Activated CD4-positive, alpha-beta memory T cell treated with anti-CD3 and anti-CD28 coated beads for 36 hours (primary cell): ENCODE data around the gene ISOC1. TPM values are rescaled to one million over a fixed set of nuclear protein-coding genes. Genes with fewer than 3 reads are reported as not detected.

ENCODE experiments used
- CTCF ChIA-PET: fragments of 350-600 bp; sonication (Branson Sonifier 250); formaldehyde crosslinking; loops from one replicate; lab custom pipeline; 2021; ENCODE audit warnings: antibody characterized with exemption, inconsistent platforms; lab: Charles Lee
- POLR2A ChIA-PET: fragments of 350-600 bp; sonication (Branson Sonifier 250); formaldehyde crosslinking; loops from one replicate; lab custom pipeline; 2021; ENCODE audit warnings: antibody characterized with exemption; lab: Charles Lee
- DNase-seq: peaks from one replicate; pipeline ENCODE4 v3.0.0-alpha.2; 2020
- H3K27ac Mint-ChIP-seq: one replicate; pipeline ENCODE4 v1.8.0; 2021; ENCODE audit warnings: mixed read lengths
- H3K27me3 Mint-ChIP-seq: one replicate; pipeline ENCODE4 v1.8.0; 2021; ENCODE audit warnings: mixed read lengths
- H3K36me3 Mint-ChIP-seq: one replicate; pipeline ENCODE4 v1.8.0; 2021; ENCODE audit warnings: mixed read lengths
- H3K4me1 Mint-ChIP-seq: one replicate; pipeline ENCODE4 v1.8.0; 2021; ENCODE audit warnings: low read depth, mixed read lengths
- H3K4me3 Mint-ChIP-seq: one replicate; pipeline ENCODE4 v1.8.0; 2021; ENCODE audit warnings: mild to moderate bottlenecking, mixed read lengths
- H3K9me3 Mint-ChIP-seq: one replicate; pipeline ENCODE4 v1.8.0; 2021; ENCODE audit warnings: mixed read lengths
- intact Hi-C: fragments of 100-400 bp; cut with micrococcal nuclease; formaldehyde crosslinking; loops from one replicate; pipeline ENCODE4 v1.15.1; 2023
- total RNA-seq, 2 experiments: library from RNA; stranded (reverse); gene quantifications; one replicate each; pipeline ENCODE4 v1.2.3, GENCODE V29; 2021

ISOC1 gene
- 10 to 100 TPM; 23.3 to 25.1 TPM for total RNA-seq

DNA sequence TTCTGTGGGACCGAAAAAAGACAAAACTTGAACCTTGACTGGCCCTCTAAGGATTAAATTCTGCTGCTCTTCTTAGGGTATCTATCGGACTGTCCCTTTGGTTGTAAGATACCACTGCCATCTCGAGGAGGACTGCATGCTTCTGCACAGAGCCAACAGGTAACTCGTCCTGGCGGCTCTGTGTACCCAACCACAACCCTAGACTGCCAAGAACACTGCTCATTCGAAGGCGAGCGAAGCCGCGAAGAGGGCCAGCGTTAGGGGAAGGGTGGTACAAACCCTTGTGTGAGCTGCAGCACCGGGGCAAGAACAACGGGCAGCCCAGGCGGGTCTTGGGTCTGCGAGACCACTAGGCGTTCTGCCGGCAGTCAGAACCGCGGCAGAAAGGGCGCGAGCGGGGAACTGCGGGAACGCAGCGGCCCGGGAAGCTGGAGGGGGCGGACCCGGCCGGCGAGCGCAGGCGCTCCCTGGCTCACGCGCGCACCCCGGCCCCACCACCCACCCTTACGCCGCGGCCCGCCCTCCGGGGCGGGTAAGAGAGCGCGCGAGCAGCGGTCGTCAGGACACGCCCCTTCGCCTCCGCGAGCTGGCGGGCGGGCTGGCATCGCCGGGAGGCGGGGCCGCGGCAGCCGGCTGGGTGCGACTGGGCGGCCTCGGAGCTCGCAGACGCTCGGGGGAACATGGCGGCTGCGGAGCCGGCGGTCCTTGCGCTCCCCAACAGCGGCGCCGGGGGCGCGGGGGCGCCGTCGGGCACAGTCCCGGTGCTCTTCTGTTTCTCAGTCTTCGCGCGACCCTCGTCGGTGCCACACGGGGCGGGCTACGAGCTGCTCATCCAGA, at the start of gene ISOC1:
ISOC1 (plus strand) TSS at position 663 of the 837 bp plus-strand sequence; CDS start at position 681, 18 bp downstream.
- CTCF ChIA-PET: interaction anchor here (0.8 to 3.3 kb wide), 6 partner anchors 12 to 674 kb away, joined by 3 to 16 read pairs (median 5); no protein-coding TSS in a partner anchor
- peak within 1 kb of the TSS; percentile 64 for H3K27ac Mint-ChIP-seq
- peaks cover 22% of the 10 kb centered on the region for H3K4me1 Mint-ChIP-seq
- POLR2A ChIA-PET: interaction anchor here (0.6 to 2.1 kb wide), 10 partner anchors 12 to 1012 kb away, joined by 3 to 8 read pairs (median 3); no protein-coding TSS in a partner anchor
- intact Hi-C loops: loop anchor here (1.0 to 2.0 kb wide), 5 partner anchors 20 to 1578 kb away; partner anchors contain the start of genes PRRC1 and SLC12A2
- DNase-seq: peak; percentile 94
- H3K36me3 Mint-ChIP-seq: no peaks in the 10 kb centered on the region
- peak within 1 kb of the TSS; percentile 82 for H3K4me3 Mint-ChIP-seq
- H3K9me3 Mint-ChIP-seq: no peaks in the 10 kb centered on the region
- peaks cover 7% of the 10 kb centered on the region for H3K27me3 Mint-ChIP-seq

DNA sequence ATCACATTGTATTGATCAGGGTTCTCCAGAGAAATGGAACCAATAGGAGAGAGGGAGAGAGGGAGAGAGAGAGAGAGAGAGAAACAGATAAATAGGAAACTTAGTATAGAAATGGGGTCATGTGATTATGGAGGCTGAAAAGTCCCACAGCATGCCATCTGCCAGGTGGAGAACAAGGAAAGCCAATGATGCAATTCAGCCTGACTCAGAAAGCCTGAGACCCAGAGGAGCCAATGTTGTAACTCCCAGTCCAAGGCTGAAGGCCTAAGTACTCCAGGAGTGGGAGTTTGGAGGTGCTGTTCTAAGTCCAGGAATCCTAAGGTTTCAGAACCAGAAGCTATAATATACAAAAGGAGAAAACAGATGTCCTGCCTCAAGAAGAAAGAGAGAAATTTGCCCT, 48.4 kb upstream of the ISOC1 start:
- Mint-ChIP-seq H3K27ac (no peak overlapping the region), H3K9me3 (peaks cover 14% of the 10 kb centered on the region), H3K4me3 (no peak overlapping the region), H3K27me3 (peaks cover under 1% of the 10 kb centered on the region), H3K36me3 (peaks cover 3% of the 10 kb centered on the region), H3K4me1 (no peaks in the 10 kb centered on the region)
- POLR2A ChIA-PET: no interaction called here
- DNase-seq: no peak
- intact Hi-C loops: no loop called here
- CTCF ChIA-PET: no interaction called here

GRCh38 chr5:129048509-129048908, 46.0 kb upstream of the ISOC1 start:
- H3K4me3 Mint-ChIP-seq: no peak overlapping the region
- intact Hi-C loops: no loop called here
- CTCF ChIA-PET: no interaction called here
- H3K36me3 Mint-ChIP-seq: peaks cover 3% of the 10 kb centered on the region
- no peak for DNase-seq
- H3K27me3 Mint-ChIP-seq: peaks cover 2% of the 10 kb centered on the region
- POLR2A ChIA-PET: no interaction called here
- H3K27ac Mint-ChIP-seq: no peak overlapping the region
- peaks cover 10% of the 10 kb centered on the region for H3K9me3 Mint-ChIP-seq
- H3K4me1 Mint-ChIP-seq: no peaks in the 10 kb centered on the region

- H3K4me3 Mint-ChIP-seq: no peak overlapping the region
- no peak overlapping the region for H3K27ac Mint-ChIP-seq
- ChIA-PET POLR2A (no interaction called here), CTCF (no interaction called here)
- peaks cover 6% of the 10 kb centered on the region for H3K9me3 Mint-ChIP-seq
- intact Hi-C loops: no loop called here
- H3K4me1 Mint-ChIP-seq: no peaks in the 10 kb centered on the region
- peaks cover 3% of the 10 kb centered on the region for H3K36me3 Mint-ChIP-seq
- peaks cover 2% of the 10 kb centered on the region for H3K27me3 Mint-ChIP-seq
- DNase-seq: no peak
Measured at GRCh38 chr5:129049126-129049799, 45.3 kb upstream of the ISOC1 start.

GRCh38 chr5:129051283-129051682, 43.3 kb upstream of the ISOC1 start:
- Mint-ChIP-seq H3K27me3 (peaks cover 7% of the 10 kb centered on the region), H3K4me1 (no peaks in the 10 kb centered on the region), H3K36me3 (no peaks in the 10 kb centered on the region), H3K27ac (no peak overlapping the region), H3K9me3 (no peaks in the 10 kb centered on the region), H3K4me3 (no peak overlapping the region)
- intact Hi-C loops: no loop called here
- ChIA-PET POLR2A (no interaction called here), CTCF (no interaction called here)
- no peak for DNase-seq

GRCh38 chr5:129053438-129053837, 41.1 kb upstream of the ISOC1 start:
- intact Hi-C loops: no loop called here
- no peak overlapping the region for H3K4me3 Mint-ChIP-seq
- ChIA-PET CTCF (no interaction called here), POLR2A (no interaction called here)
- H3K9me3 Mint-ChIP-seq: no peaks in the 10 kb centered on the region
- DNase-seq: no peak
- H3K27ac Mint-ChIP-seq: no peak overlapping the region
- H3K27me3 Mint-ChIP-seq: peaks cover 7% of the 10 kb centered on the region
- H3K36me3 Mint-ChIP-seq: no peaks in the 10 kb centered on the region
- H3K4me1 Mint-ChIP-seq: no peaks in the 10 kb centered on the region

- peaks cover 6% of the 10 kb centered on the region for H3K27me3 Mint-ChIP-seq
- intact Hi-C loops: no loop called here
Measured at GRCh38 chr5:129057329-129057728, 37.2 kb upstream of the ISOC1 start.

GRCh38 chr5:129061849-129062248, 32.7 kb upstream of the ISOC1 start:
- no peak for DNase-seq
- intact Hi-C loops: no loop called here
- no peaks in the 10 kb centered on the region for H3K4me1 Mint-ChIP-seq
- H3K4me3 Mint-ChIP-seq: no peak overlapping the region
- ChIA-PET CTCF (interaction anchor here (1.8 kb wide), 1 partner anchor 33 kb away, joined by 5 read pairs; the partner anchor contains the start of gene ISOC1), POLR2A (no interaction called here)
- no peak overlapping the region for H3K27ac Mint-ChIP-seq
- H3K9me3 Mint-ChIP-seq: no peaks in the 10 kb centered on the region
- H3K36me3 Mint-ChIP-seq: no peaks in the 10 kb centered on the region
- no peaks in the 10 kb centered on the region for H3K27me3 Mint-ChIP-seq

More at GRCh38 chr5:129057329-129057728, 37.2 kb upstream of the ISOC1 start:
- Mint-ChIP-seq H3K27ac (no peak overlapping the region), H3K4me3 (no peak overlapping the region), H3K4me1 (no peaks in the 10 kb centered on the region), H3K9me3 (no peaks in the 10 kb centered on the region), H3K36me3 (no peaks in the 10 kb centered on the region)
- DNase-seq: no peak
- ChIA-PET CTCF (interaction anchor here (1.1 kb wide), 1 partner anchor 11 kb away, joined by 3 read pairs; no protein-coding TSS in a partner anchor), POLR2A (no interaction called here)

GRCh38 chr5:129063483-129064113, 31.0 kb upstream of the ISOC1 start:
- intact Hi-C loops: no loop called here
- Mint-ChIP-seq H3K36me3 (no peaks in the 10 kb centered on the region), H3K9me3 (no peaks in the 10 kb centered on the region), H3K27me3 (peaks cover 2% of the 10 kb centered on the region), H3K27ac (no peak overlapping the region), H3K4me1 (no peaks in the 10 kb centered on the region), H3K4me3 (no peak overlapping the region)
- CTCF ChIA-PET: no interaction called here
- no peak for DNase-seq
- POLR2A ChIA-PET: no interaction called here

DNA sequence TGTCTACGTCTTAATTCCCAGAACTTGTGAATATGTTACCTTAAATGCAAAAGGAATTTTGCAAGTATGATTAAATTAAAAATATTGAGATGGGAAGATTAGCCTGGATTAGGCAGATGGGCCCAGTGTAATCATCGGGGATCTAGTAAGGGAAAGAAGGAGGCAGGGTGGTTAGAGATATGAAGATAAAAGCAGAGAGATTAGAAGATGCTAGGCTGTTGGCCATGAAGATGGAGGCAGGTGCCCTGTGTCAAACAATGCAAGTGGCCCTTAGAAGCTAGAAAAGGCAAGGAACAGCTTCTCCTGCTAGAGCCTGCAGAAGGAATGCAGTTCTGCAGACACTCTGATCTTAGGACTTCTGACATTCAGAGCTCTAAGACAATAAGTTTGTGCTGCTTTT, 28.8 kb upstream of the ISOC1 start:
- Mint-ChIP-seq H3K36me3 (no peaks in the 10 kb centered on the region), H3K9me3 (no peaks in the 10 kb centered on the region), H3K4me1 (no peaks in the 10 kb centered on the region), H3K27ac (no peak overlapping the region), H3K4me3 (no peak overlapping the region), H3K27me3 (peaks cover 2% of the 10 kb centered on the region)
- CTCF ChIA-PET: no interaction called here
- intact Hi-C loops: no loop called here
- POLR2A ChIA-PET: no interaction called here
- no peak for DNase-seq

- CTCF ChIA-PET: no interaction called here
- POLR2A ChIA-PET: no interaction called here
- Mint-ChIP-seq H3K4me1 (no peaks in the 10 kb centered on the region), H3K27me3 (peaks cover 2% of the 10 kb centered on the region), H3K27ac (no peak overlapping the region), H3K4me3 (no peak overlapping the region), H3K9me3 (no peaks in the 10 kb centered on the region), H3K36me3 (no peaks in the 10 kb centered on the region)
- intact Hi-C loops: no loop called here
- DNase-seq: no peak
Measured at GRCh38 chr5:129067745-129068144, 26.8 kb upstream of the ISOC1 start.

DNA sequence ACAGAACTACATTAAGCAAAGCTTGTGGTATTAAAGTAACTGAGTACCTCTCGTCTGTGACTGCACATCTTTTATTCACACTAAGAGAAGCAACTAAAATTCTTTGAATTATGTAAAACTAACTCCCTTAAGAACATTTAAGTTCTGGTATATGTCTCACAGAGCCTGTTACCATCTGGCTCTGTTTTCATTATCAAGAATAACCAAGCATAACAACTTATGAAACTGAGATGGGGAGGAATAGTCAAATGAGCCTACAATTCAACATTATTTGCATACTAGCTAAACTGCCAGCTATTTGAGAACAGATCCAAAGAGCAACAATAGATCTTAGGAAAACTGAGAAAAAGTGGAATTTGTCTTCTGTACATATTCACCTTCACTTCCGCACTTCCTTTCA, 25.3 kb upstream of the ISOC1 start:
- POLR2A ChIA-PET: no interaction called here
- Mint-ChIP-seq H3K36me3 (no peaks in the 10 kb centered on the region), H3K27me3 (peaks cover 10% of the 10 kb centered on the region), H3K27ac (no peak overlapping the region), H3K4me1 (no peaks in the 10 kb centered on the region), H3K4me3 (no peak overlapping the region), H3K9me3 (no peaks in the 10 kb centered on the region)
- DNase-seq: no peak
- CTCF ChIA-PET: no interaction called here
- intact Hi-C loops: no loop called here
